Measurements from ENCODE around the gene CNDP1. TPM values are rescaled to one million over a fixed set of nuclear protein-coding genes. Genes with fewer than 3 reads are reported as not detected.

CNDP1 gene
- polyA plus RNA-seq, 1 donor (not counting 4 experiments of a cell fraction or from before 2014, with no cell fraction given): not detected

DNA sequence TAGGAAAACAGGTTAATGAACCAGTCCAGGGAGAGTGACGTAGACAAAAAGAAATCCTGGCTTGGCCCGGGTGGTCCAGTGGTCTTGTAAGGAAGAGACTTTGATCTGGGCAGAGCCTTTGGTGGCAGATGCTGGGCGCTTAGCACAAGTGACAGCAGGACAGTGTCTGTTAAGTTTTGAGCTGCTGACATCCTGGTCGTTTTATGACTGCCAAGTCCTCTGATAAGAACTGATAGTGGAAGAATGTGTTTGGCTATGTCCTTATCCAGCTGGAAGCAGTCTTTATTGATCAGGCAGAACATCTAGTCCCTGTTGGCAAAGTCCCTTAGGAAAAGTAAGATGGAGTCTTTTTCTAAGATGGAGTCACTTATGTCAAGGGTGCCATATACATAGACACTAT is 36.0 kb downstream of the CNDP1 start:
- Histone ChIP-seq H3K4me1 (ENCODE audit: control insufficient read depth, extremely low read depth, insufficient read depth, low read length) (no peaks in the 10 kb centered on the region), H3K9me1 (ENCODE audit: control insufficient read depth, extremely low read depth, insufficient read depth, low read length) (no peaks in the 10 kb centered on the region), H3K27ac (ENCODE audit: control insufficient read depth, insufficient read depth, low read length) (no peak overlapping the region), H3K36me3 (ENCODE audit: control insufficient read depth in 2 of 2, extremely low read depth in 1 of 2, insufficient read depth in 2 of 2, low read length in 2 of 2) (no peaks in the 10 kb centered on the region), H4K20me1 (ENCODE audit: control insufficient read depth, extremely low read depth, insufficient read depth, low read length) (no peaks in the 10 kb centered on the region), H3K9me3 (ENCODE audit: control insufficient read depth, low read depth, low read length) (no peaks in the 10 kb centered on the region), H3K79me2 (ENCODE audit: control insufficient read depth, insufficient read depth, low read length) (no peaks in the 10 kb centered on the region), H3K4me2 (ENCODE audit: control insufficient read depth, extremely low read depth, insufficient read depth, low read depth, low read length) (no peak overlapping the region), H3K4me3 (ENCODE audit: control insufficient read depth in 2 of 3, extremely low read depth in 1 of 3, insufficient read depth in 2 of 3, low read depth in 1 of 3, low read length in 3 of 3) (no peak overlapping the region), H2AFZ (ENCODE audit: control insufficient read depth, low read length) (no peak overlapping the region), H3K9ac (ENCODE audit: control insufficient read depth, extremely low read depth, insufficient read depth, low read length) (no peak overlapping the region), H3K27me3 (ENCODE audit: control insufficient read depth, extremely low read depth, insufficient read depth, low read length) (no peaks in the 10 kb centered on the region)
- dilution Hi-C loops (cut with MboI; ENCODE audit: extremely low pct_ligation_motif_present, low sequenced_read_pairs): no loop called here
- FAIRE-seq: no peak
- no peak for DNase-seq (ENCODE audit: low read depth, low spot score)
- TF ChIP-seq, protein P1, sequence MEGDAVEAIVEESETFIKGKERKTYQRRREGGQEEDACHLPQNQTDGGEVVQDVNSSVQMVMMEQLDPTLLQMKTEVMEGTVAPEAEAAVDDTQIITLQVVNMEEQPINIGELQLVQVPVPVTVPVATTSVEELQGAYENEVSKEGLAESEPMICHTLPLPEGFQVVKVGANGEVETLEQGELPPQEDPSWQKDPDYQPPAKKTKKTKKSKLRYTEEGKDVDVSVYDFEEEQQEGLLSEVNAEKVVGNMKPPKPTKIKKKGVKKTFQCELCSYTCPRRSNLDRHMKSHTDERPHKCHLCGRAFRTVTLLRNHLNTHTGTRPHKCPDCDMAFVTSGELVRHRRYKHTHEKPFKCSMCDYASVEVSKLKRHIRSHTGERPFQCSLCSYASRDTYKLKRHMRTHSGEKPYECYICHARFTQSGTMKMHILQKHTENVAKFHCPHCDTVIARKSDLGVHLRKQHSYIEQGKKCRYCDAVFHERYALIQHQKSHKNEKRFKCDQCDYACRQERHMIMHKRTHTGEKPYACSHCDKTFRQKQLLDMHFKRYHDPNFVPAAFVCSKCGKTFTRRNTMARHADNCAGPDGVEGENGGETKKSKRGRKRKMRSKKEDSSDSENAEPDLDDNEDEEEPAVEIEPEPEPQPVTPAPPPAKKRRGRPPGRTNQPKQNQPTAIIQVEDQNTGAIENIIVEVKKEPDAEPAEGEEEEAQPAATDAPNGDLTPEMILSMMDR (optimal IDR thresholded peaks at IDR 0.05 in 1 of 3, IDR thresholded peaks at IDR 0.05 in 1 of 3, conservative IDR thresholded peaks at IDR 0.05 in 1 of 3; ENCODE audit: extremely low read depth in 1 of 3, insufficient read depth in 2 of 3, low read length in 3 of 3): no peak
- TF ChIP-seq EZH2 (IDR thresholded peaks at IDR 0.05; ENCODE audit: low read length): no peak

DNA sequence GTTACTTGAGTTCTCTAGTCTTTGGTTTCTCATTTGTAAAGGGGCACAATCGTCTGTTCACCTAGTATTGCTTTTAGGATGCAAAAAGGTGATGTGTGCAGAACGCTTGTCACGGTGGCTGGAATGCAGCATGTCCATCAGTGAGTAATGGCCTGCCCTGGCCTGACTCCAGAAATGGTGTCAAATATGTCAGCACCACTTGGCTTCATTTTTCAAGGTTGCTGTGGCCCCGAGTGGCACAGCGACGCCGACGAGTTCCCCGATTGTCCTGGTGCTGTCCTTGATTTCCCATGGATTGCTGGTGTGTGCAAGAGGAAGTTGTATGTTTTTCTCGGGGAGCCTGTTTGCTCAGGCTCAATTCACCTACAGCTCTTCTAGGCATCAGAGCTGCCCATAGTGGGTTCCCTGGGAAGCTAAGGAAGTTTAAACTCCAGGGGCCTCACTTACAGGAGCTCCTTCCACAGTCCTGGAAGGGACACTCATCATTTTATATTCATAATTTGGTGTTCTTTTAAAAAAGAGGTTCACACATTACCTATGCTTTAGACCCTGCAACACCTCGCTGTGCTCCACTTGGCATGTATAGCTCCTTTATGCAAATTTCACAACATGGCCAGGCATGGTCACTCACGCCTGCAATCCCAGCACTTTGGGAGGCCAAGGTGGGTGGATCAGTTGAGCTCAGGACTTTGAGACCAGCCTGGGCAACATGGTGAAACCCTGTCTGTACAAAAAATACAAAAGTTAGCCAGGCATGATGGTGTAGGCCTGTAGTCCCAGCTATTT is 37.8 kb downstream of the CNDP1 start:
- H3K27ac ChIP-seq (ENCODE audit: control insufficient read depth, insufficient read depth, low read length): no peak overlapping the region
- no peaks in the 10 kb centered on the region for H4K20me1 ChIP-seq (ENCODE audit: control insufficient read depth, extremely low read depth, insufficient read depth, low read length)
- H3K9me3 ChIP-seq (ENCODE audit: control insufficient read depth, low read depth, low read length): no peaks in the 10 kb centered on the region
- TF ChIP-seq, protein P1 (optimal IDR thresholded peaks at IDR 0.05 in 1 of 3, IDR thresholded peaks at IDR 0.05 in 1 of 3, conservative IDR thresholded peaks at IDR 0.05 in 1 of 3; ENCODE audit: extremely low read depth in 1 of 3, insufficient read depth in 2 of 3, low read length in 3 of 3): no peak
- no peak for TF ChIP-seq EZH2 (IDR thresholded peaks at IDR 0.05; ENCODE audit: low read length)
- FAIRE-seq (no peak), DNase-seq (ENCODE audit: low read depth, low spot score) (no peak)
- H3K79me2 ChIP-seq (ENCODE audit: control insufficient read depth, insufficient read depth, low read length): no peaks in the 10 kb centered on the region
- H3K4me1 ChIP-seq (ENCODE audit: control insufficient read depth, extremely low read depth, insufficient read depth, low read length): no peaks in the 10 kb centered on the region
- H3K4me3 ChIP-seq (ENCODE audit: control insufficient read depth in 2 of 3, extremely low read depth in 1 of 3, insufficient read depth in 2 of 3, low read depth in 1 of 3, low read length in 3 of 3): no peak overlapping the region
- no peak overlapping the region for H3K9ac ChIP-seq (ENCODE audit: control insufficient read depth, extremely low read depth, insufficient read depth, low read length)
- dilution Hi-C loops (cut with MboI; ENCODE audit: extremely low pct_ligation_motif_present, low sequenced_read_pairs): no loop called here
- no peak overlapping the region for H2AFZ ChIP-seq (ENCODE audit: control insufficient read depth, low read length)
- H3K9me1 ChIP-seq (ENCODE audit: control insufficient read depth, extremely low read depth, insufficient read depth, low read length): no peaks in the 10 kb centered on the region
- H3K36me3 ChIP-seq (ENCODE audit: control insufficient read depth in 2 of 2, extremely low read depth in 1 of 2, insufficient read depth in 2 of 2, low read length in 2 of 2): no peaks in the 10 kb centered on the region
- no peaks in the 10 kb centered on the region for H3K27me3 ChIP-seq (ENCODE audit: control insufficient read depth, extremely low read depth, insufficient read depth, low read length)
- H3K4me2 ChIP-seq (ENCODE audit: control insufficient read depth, extremely low read depth, insufficient read depth, low read depth, low read length): no peak overlapping the region
